ENCODE data around the gene CEP104.

GRCh38 chr1:3776231-3776961, 80.6 kb downstream of the CEP104 start:
- TF ChIP-seq, protein P1, sequence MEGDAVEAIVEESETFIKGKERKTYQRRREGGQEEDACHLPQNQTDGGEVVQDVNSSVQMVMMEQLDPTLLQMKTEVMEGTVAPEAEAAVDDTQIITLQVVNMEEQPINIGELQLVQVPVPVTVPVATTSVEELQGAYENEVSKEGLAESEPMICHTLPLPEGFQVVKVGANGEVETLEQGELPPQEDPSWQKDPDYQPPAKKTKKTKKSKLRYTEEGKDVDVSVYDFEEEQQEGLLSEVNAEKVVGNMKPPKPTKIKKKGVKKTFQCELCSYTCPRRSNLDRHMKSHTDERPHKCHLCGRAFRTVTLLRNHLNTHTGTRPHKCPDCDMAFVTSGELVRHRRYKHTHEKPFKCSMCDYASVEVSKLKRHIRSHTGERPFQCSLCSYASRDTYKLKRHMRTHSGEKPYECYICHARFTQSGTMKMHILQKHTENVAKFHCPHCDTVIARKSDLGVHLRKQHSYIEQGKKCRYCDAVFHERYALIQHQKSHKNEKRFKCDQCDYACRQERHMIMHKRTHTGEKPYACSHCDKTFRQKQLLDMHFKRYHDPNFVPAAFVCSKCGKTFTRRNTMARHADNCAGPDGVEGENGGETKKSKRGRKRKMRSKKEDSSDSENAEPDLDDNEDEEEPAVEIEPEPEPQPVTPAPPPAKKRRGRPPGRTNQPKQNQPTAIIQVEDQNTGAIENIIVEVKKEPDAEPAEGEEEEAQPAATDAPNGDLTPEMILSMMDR (IDR thresholded peaks at IDR 0.05; ENCODE audit: poor library complexity), result no peak
- TF ChIP-seq EZH2 (IDR thresholded peaks at IDR 0.05; ENCODE audit: borderline replicate concordance) (no peak), EZH2phosphoT487 (IDR thresholded peaks at IDR 0.05; ENCODE audit: low read depth, severe bottlenecking, unreplicated experiment) (no peak)
